SH-SY5Y (cell line): Measurements from ENCODE around the gene TCL1A.

Source experiments
- GATA2 ChIP-seq: IDR thresholded peaks from 2 replicates; pipeline ENCODE4 v1.6.1; 2011; ENCODE audit warnings: mild to moderate bottlenecking, low read depth, low read length
- GATA3 ChIP-seq: IDR thresholded peaks from 2 replicates; pipeline ENCODE4 v1.6.1; 2011; ENCODE audit warnings: low read depth, mild to moderate bottlenecking, low read length, moderate library complexity

DNA sequence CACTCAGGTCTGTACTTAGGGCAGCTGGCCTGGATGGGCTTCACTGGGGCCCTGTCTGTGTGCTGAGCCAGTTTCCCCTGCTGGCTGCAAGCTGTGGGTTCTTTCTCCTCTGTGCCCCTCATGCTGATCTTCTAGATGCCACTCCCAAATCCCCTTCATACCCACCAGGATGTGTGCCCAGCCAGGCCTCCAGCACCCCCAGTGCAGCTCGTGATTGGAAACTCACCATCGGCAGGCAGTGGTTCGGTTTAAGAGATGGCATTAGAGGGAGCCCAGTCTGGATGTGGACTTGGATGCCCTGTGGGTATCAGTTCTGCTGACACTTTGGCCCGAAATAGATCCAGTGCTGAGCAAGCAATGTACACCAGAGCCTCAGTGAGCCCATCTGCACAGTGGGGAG is 21.8 kb downstream of the TCL1A start:
- TF ChIP-seq GATA2 (no peak), GATA3 (no peak)
